ENCODE results near the gene TMEM237. TPM values are rescaled to one million over a fixed set of nuclear protein-coding genes. Genes with fewer than 3 reads are reported as not detected.

TMEM237 gene
- total and polyA plus RNA-seq, 2 donors (not counting 1 experiment from before 2014, with no cell fraction given): 0.76 to 4.2 TPM

- peaks cover 0 to 3% (median 0%) of the 10 kb centered on the region in 3 donors for H3K9me3 ChIP-seq (ENCODE audit: control extremely low read depth in 1 of 3, control insufficient read depth in 2 of 3, insufficient read depth in 1 of 3, low read length in 2 of 3)
- no peaks in the 10 kb centered on the region for H3K36me3 ChIP-seq (replicated peaks in 1 of 2; ENCODE audit: control extremely low read depth in 1 of 2, control insufficient read depth in 1 of 2, extremely low read depth in 1 of 2, insufficient read depth in 2 of 2, low read length in 1 of 2)
- no peaks in the 10 kb centered on the region for H3K27me3 ChIP-seq (replicated peaks in 1 of 4; ENCODE audit: control extremely low read depth in 1 of 4, control insufficient read depth in 3 of 4, insufficient read depth in 4 of 4, low read length in 3 of 4)
- no peaks in the 10 kb centered on the region for H4K20me1 ChIP-seq (ENCODE audit: control insufficient read depth, insufficient read depth, low read length, poor library complexity, severe bottlenecking)
- Mint-ChIP-seq H3K9me3 (ENCODE audit: insufficient read depth) (no peaks in the 10 kb centered on the region), H3K27me3 (peaks cover 36% of the 10 kb centered on the region), H3K4me3 (no peak overlapping the region), H3K27ac (no peak overlapping the region), H3K4me1 (no peaks in the 10 kb centered on the region)
- H3K27ac ChIP-seq (ENCODE audit: low read length in 2 of 2): no peak overlapping the region
- ATAC-seq (ENCODE audit: low read depth): no peak
- intact Hi-C loops (cut with micrococcal nuclease): no loop called here
- H3K79me2 ChIP-seq (ENCODE audit: control insufficient read depth, insufficient read depth, low read length): no peaks in the 10 kb centered on the region
- ChIA-PET POLR2A (no interaction called here), CTCF (no interaction called here)
- H3K4me3 ChIP-seq (ENCODE audit: control extremely low read depth in 1 of 5, extremely low read depth in 1 of 5, insufficient read depth in 1 of 5, low read depth in 2 of 5, low read length in 4 of 5): no peak overlapping the region
- H2AFZ ChIP-seq (ENCODE audit: insufficient read depth, low read depth, low read length, poor library complexity, severe bottlenecking): no peak overlapping the region
- 89% methylated on average over 4 of the region's 5 CpGs for WGBS (ENCODE audit: insufficient coverage)
- no peak overlapping the region for H3K4me2 ChIP-seq (replicated peaks; ENCODE audit: low read depth, low read length, poor library complexity, severe bottlenecking)
- H3K4me1 ChIP-seq (ENCODE audit: control insufficient read depth in 2 of 2, insufficient read depth in 2 of 2, low read length in 2 of 2): no peaks in the 10 kb centered on the region
- DNase-seq: no peak
- H3K9ac ChIP-seq (ENCODE audit: low read length): no peak overlapping the region
- TF ChIP-seq, protein P1, sequence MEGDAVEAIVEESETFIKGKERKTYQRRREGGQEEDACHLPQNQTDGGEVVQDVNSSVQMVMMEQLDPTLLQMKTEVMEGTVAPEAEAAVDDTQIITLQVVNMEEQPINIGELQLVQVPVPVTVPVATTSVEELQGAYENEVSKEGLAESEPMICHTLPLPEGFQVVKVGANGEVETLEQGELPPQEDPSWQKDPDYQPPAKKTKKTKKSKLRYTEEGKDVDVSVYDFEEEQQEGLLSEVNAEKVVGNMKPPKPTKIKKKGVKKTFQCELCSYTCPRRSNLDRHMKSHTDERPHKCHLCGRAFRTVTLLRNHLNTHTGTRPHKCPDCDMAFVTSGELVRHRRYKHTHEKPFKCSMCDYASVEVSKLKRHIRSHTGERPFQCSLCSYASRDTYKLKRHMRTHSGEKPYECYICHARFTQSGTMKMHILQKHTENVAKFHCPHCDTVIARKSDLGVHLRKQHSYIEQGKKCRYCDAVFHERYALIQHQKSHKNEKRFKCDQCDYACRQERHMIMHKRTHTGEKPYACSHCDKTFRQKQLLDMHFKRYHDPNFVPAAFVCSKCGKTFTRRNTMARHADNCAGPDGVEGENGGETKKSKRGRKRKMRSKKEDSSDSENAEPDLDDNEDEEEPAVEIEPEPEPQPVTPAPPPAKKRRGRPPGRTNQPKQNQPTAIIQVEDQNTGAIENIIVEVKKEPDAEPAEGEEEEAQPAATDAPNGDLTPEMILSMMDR (IDR thresholded peaks at IDR 0.05): no peak
- no peak for TF ChIP-seq EZH2 (IDR thresholded peaks at IDR 0.05; ENCODE audit: borderline replicate concordance, insufficient read depth, low read depth, low read length, poor library complexity, severe bottlenecking)
These were observed 17.1 kb upstream of the TMEM237 start for GRCh38 chr2:201660293-201660895.

DNA sequence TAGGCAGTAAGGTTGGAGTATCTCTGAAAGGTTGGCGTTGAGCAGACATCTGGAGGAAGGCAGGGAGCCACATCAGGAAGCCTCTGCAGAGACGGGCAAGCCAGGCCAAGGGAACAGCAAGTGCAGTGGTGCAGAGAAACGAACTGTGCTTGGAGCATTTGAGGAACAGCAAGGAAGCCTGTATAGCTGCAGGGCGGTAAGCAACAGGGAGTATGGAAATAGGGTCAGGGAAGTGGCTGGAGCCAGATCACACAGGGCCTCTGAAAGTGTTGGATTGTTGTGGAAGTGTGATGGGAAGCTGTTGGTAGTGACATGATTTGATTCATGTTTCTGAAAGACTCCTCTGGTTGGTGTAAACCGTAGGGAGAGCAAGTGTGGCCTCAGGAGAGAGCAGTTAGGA, 13.4 kb upstream of the TMEM237 start:
- TF ChIP-seq, protein P1 (IDR thresholded peaks at IDR 0.05): no peak
- no peak for TF ChIP-seq EZH2 (IDR thresholded peaks at IDR 0.05; ENCODE audit: borderline replicate concordance, insufficient read depth, low read depth, low read length, poor library complexity, severe bottlenecking)
- CTCF ChIA-PET: no interaction called here
- Histone ChIP-seq H3K79me2 (ENCODE audit: control insufficient read depth, insufficient read depth, low read length) (no peaks in the 10 kb centered on the region), H3K9me3 (ENCODE audit: control extremely low read depth in 1 of 3, control insufficient read depth in 2 of 3, insufficient read depth in 1 of 3, low read length in 2 of 3) (peaks cover 0 to 3% (median 0%) of the 10 kb centered on the region in 3 donors), H4K20me1 (ENCODE audit: control insufficient read depth, insufficient read depth, low read length, poor library complexity, severe bottlenecking) (no peaks in the 10 kb centered on the region), H3K4me2 (replicated peaks; ENCODE audit: low read depth, low read length, poor library complexity, severe bottlenecking) (no peak overlapping the region), H3K9ac (ENCODE audit: low read length) (no peak overlapping the region), H2AFZ (ENCODE audit: insufficient read depth, low read depth, low read length, poor library complexity, severe bottlenecking) (no peak overlapping the region), H3K27me3 (replicated peaks in 1 of 4; ENCODE audit: control extremely low read depth in 1 of 4, control insufficient read depth in 3 of 4, insufficient read depth in 4 of 4, low read length in 3 of 4) (peaks cover 0 to 2% (median 0%) of the 10 kb centered on the region in 4 experiments), H3K4me3 (ENCODE audit: control extremely low read depth in 1 of 5, extremely low read depth in 1 of 5, insufficient read depth in 1 of 5, low read depth in 2 of 5, low read length in 4 of 5) (no peak overlapping the region), H3K27ac (ENCODE audit: low read length in 2 of 2) (no peak overlapping the region), H3K36me3 (replicated peaks in 1 of 2; ENCODE audit: control extremely low read depth in 1 of 2, control insufficient read depth in 1 of 2, extremely low read depth in 1 of 2, insufficient read depth in 2 of 2, low read length in 1 of 2) (no peaks in the 10 kb centered on the region), H3K4me1 (ENCODE audit: control insufficient read depth in 2 of 2, insufficient read depth in 2 of 2, low read length in 2 of 2) (no peaks in the 10 kb centered on the region)
- POLR2A ChIA-PET: no interaction called here
- intact Hi-C loops (cut with micrococcal nuclease): no loop called here
- Mint-ChIP-seq H3K27ac (no peak overlapping the region), H3K27me3 (peaks cover 41% of the 10 kb centered on the region), H3K4me1 (no peaks in the 10 kb centered on the region), H3K9me3 (ENCODE audit: insufficient read depth) (no peaks in the 10 kb centered on the region), H3K4me3 (no peak overlapping the region)
- 87% methylated on average over 5 of the region's 5 CpGs for WGBS (ENCODE audit: insufficient coverage)
- DNase-seq (no peak), ATAC-seq (ENCODE audit: low read depth) (no peak)
